Activated naive CD8-positive, alpha-beta T cell (primary cell): Measurements from ENCODE around the gene STRA6.

ENCODE experiments used
- H3K27ac Mint-ChIP-seq: one replicate; pipeline ENCODE4 v1.8.0; 2021; ENCODE audit warnings: mixed read lengths
- H3K27me3 Mint-ChIP-seq: one replicate; pipeline ENCODE4 v1.8.0; 2021; ENCODE audit warnings: mixed read lengths
- H3K36me3 Mint-ChIP-seq: one replicate; pipeline ENCODE4 v1.8.0; 2021; ENCODE audit warnings: mixed read lengths
- H3K4me1 Mint-ChIP-seq: one replicate; pipeline ENCODE4 v1.8.0; 2021; ENCODE audit warnings: low read depth, mixed read lengths
- H3K4me3 Mint-ChIP-seq: one replicate; pipeline ENCODE4 v1.8.0; 2021; ENCODE audit warnings: mild to moderate bottlenecking, mixed read lengths
- H3K9me3 Mint-ChIP-seq: one replicate; pipeline ENCODE4 v1.8.0; 2021; ENCODE audit warnings: low read depth, mixed read lengths

The STRA6 gene

GRCh38 chr15:74234598-74234875, 31.9 kb upstream of the STRA6 start:
- Mint-ChIP-seq H3K4me3 (no peak overlapping the region), H3K27me3 (no peaks in the 10 kb centered on the region), H3K36me3 (no peaks in the 10 kb centered on the region), H3K27ac (no peak overlapping the region), H3K4me1 (no peaks in the 10 kb centered on the region), H3K9me3 (no peaks in the 10 kb centered on the region)

GRCh38 chr15:74233851-74234597, 31.4 kb upstream of the STRA6 start:
- Mint-ChIP-seq H3K27me3 (no peaks in the 10 kb centered on the region), H3K4me1 (no peaks in the 10 kb centered on the region), H3K27ac (no peak overlapping the region), H3K9me3 (no peaks in the 10 kb centered on the region), H3K4me3 (no peak overlapping the region), H3K36me3 (no peaks in the 10 kb centered on the region)

- Mint-ChIP-seq H3K27me3 (no peaks in the 10 kb centered on the region), H3K4me1 (no peaks in the 10 kb centered on the region), H3K36me3 (no peaks in the 10 kb centered on the region), H3K4me3 (no peak overlapping the region), H3K9me3 (no peaks in the 10 kb centered on the region), H3K27ac (no peak overlapping the region)
These were observed 30.8 kb upstream of the STRA6 start for GRCh38 chr15:74233373-74233772.

GRCh38 chr15:74231475-74231874, 28.9 kb upstream of the STRA6 start:
- no peaks in the 10 kb centered on the region for H3K4me1 Mint-ChIP-seq
- no peaks in the 10 kb centered on the region for H3K9me3 Mint-ChIP-seq
- no peaks in the 10 kb centered on the region for H3K27me3 Mint-ChIP-seq
- H3K36me3 Mint-ChIP-seq, result no peaks in the 10 kb centered on the region
- no peak overlapping the region for H3K4me3 Mint-ChIP-seq
- no peak overlapping the region for H3K27ac Mint-ChIP-seq

DNA sequence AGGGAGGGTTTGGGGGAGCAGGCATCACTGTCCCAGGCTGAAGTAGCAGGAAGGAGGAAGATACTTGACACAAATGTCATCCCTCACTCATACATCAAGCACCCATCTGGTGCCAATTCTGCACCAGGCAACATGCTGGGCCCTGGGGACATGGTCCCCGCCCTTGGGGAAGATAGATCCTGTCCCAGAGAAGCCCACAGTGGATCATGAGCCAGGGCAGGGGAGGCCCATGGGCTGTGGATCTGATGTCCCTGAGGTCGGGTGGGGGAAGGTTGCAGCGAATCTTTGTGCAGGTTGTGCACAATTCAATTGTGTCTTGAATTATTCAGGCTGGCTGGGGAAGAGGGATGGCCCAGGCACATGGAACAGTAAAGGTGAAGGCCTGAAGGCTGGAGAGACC, 27.1 kb upstream of the STRA6 start:
- no peaks in the 10 kb centered on the region for H3K36me3 Mint-ChIP-seq
- no peaks in the 10 kb centered on the region for H3K9me3 Mint-ChIP-seq
- H3K27ac Mint-ChIP-seq, result no peak overlapping the region
- no peak overlapping the region for H3K4me3 Mint-ChIP-seq
- no peaks in the 10 kb centered on the region for H3K4me1 Mint-ChIP-seq
- H3K27me3 Mint-ChIP-seq, result no peaks in the 10 kb centered on the region

DNA sequence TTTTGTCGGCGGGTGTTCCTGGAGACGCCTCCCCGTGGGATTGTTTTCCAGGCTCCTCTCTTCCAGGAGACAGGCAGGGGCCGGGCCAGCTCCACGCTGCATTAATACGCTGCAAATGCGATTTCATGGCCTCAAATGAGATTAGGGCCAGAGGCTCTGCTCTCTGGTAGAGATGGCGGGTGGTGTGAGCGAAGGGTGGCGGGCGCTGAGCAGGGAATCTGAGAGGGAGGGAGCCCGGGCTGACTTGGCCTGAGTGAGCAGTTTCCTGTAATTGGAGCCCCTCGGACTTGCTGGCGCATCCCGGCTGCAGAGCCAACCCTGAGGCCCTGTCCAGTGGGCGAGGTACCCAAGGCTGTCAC, 26.1 kb upstream of the STRA6 start:
- H3K4me3 Mint-ChIP-seq, result no peak overlapping the region
- H3K4me1 Mint-ChIP-seq, result peaks cover 7% of the 10 kb centered on the region

DNA sequence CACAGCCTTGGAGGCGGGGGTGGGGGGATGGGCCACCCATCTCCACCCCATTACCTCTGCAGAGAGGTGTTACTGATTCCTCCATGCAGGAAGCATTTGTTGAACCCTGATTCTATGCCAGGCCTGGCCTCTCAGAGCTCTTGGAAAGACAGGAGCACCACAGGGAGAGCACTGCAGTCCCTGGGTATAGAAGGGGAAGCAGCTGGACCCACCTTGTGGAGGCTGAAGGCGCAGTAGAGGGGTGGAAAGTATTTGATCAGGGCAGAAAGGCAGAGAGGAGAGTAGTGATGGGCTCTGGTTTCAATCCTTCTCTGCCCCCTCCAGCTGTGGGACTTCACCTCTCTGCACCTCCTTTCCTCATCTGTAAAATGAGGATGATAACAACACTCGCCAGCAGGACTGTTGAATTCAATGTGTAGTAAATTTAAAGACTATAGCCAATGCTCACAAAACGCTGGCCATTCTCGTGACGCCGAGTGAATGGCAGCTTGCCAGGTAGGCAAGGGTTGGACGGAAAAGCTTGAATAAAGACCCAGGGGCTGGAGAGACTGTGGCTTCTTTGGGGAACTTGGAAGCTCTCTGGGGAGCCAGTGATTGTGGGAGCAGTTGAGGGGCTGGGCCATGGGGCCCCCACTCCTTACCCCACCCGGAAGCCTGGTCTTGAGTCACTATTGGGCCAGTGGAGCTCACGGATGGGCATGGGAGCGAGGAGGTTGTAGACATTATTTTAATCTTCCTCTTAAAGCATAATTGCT, 25.6 kb upstream of the STRA6 start:
- Mint-ChIP-seq H3K4me1 (peaks cover 12% of the 10 kb centered on the region), H3K27me3 (no peaks in the 10 kb centered on the region), H3K36me3 (no peaks in the 10 kb centered on the region), H3K27ac (no peak overlapping the region), H3K9me3 (no peaks in the 10 kb centered on the region), H3K4me3 (no peak overlapping the region)

More for the DNA sequence above, 26.1 kb upstream of the STRA6 start:
- H3K27me3 Mint-ChIP-seq, result no peaks in the 10 kb centered on the region
- H3K27ac Mint-ChIP-seq, result no peak overlapping the region
- H3K36me3 Mint-ChIP-seq, result no peaks in the 10 kb centered on the region
- no peaks in the 10 kb centered on the region for H3K9me3 Mint-ChIP-seq

DNA sequence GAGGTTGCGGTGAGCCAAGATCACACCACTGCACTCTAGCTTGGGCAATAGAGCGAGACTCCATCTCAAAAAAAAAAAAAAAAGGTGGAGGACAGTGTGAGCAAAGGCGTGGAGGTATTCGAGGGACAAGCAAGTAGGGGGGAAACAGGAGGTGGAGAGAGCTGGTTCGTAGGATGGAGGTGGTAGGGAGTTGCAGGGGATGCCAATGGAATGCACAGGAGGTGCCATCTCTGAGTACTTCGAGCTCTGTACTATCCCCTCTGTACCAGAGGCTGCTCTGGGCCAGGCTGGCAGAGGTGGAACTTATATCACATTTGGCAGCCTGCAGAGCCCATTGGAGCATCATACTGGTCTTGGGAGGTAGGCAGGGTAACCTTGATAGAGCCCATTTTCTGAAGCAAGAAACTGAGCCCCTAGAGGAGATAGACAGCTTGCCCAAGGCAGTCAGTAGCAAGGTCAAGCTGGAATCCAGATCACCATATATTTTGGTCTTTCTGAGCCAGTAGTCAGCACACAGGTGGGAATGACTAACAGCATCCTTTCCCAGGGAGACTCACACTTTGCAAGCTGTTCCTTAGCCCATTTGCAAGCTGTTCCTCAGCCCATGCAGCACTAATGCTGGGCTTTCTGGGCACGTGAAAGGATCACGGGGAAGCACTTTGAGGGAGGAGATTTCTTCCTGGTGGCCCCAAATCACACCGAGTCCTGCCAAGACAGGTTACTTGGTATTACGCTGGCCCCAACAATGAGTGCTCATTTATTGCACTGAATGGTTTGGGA, 24.4 kb upstream of the STRA6 start:
- H3K9me3 Mint-ChIP-seq, result no peaks in the 10 kb centered on the region
- no peaks in the 10 kb centered on the region for H3K36me3 Mint-ChIP-seq
- H3K4me3 Mint-ChIP-seq, result no peak overlapping the region

GRCh38 chr15:74225928-74226327, 23.3 kb upstream of the STRA6 start:
- Mint-ChIP-seq H3K27me3 (no peaks in the 10 kb centered on the region), H3K4me3 (no peak overlapping the region), H3K4me1 (peaks cover 17% of the 10 kb centered on the region), H3K27ac (no peak overlapping the region), H3K9me3 (no peaks in the 10 kb centered on the region), H3K36me3 (no peaks in the 10 kb centered on the region)

More for the DNA sequence above, 24.4 kb upstream of the STRA6 start:
- Mint-ChIP-seq H3K27ac (no peak overlapping the region), H3K27me3 (no peaks in the 10 kb centered on the region), H3K4me1 (peaks cover 17% of the 10 kb centered on the region)

- Mint-ChIP-seq H3K4me1 (peaks cover 17% of the 10 kb centered on the region), H3K27ac (no peak overlapping the region), H3K36me3 (no peaks in the 10 kb centered on the region), H3K9me3 (no peaks in the 10 kb centered on the region), H3K4me3 (no peak overlapping the region), H3K27me3 (peaks cover 1% of the 10 kb centered on the region)
These were observed 19.9 kb upstream of the STRA6 start for GRCh38 chr15:74222240-74223119.

- no peaks in the 10 kb centered on the region for H3K36me3 Mint-ChIP-seq
- H3K27ac Mint-ChIP-seq, result no peak overlapping the region
- no peak overlapping the region for H3K4me3 Mint-ChIP-seq
- no peaks in the 10 kb centered on the region for H3K9me3 Mint-ChIP-seq
- H3K27me3 Mint-ChIP-seq, result peaks cover 1% of the 10 kb centered on the region
- peaks cover 17% of the 10 kb centered on the region for H3K4me1 Mint-ChIP-seq
These were observed 19.0 kb upstream of the STRA6 start for GRCh38 chr15:74221399-74222239.

- Mint-ChIP-seq H3K4me3 (no peak overlapping the region), H3K27me3 (peaks cover 1% of the 10 kb centered on the region), H3K4me1 (peaks cover 17% of the 10 kb centered on the region), H3K36me3 (no peaks in the 10 kb centered on the region), H3K9me3 (no peaks in the 10 kb centered on the region), H3K27ac (no peak overlapping the region)
These were observed 18.1 kb upstream of the STRA6 start for GRCh38 chr15:74220475-74221248.
